Omental fat pad (tissue), 4 donors: ENCODE measurements around the gene POU6F2. TPM values are rescaled to one million over a fixed set of nuclear protein-coding genes. Genes with fewer than 3 reads are reported as not detected.

Experiments
- ATAC-seq: fragments of 150-250 bp; one replicate; pipeline ENCODE4 v1.9.1; 2016; ENCODE audit warnings: mild to moderate bottlenecking, moderate library complexity; ENCODE audit not compliant: low FRiP score
- DNase-seq: peaks from one replicate; pipeline ENCODE4 v3.0.0-alpha.2; 2019; ENCODE audit warnings: low spot score
- CTCF ChIP-seq, 3 donors: fragments of 450-650 bp; IDR thresholded peaks; one replicate each; pipeline ENCODE4 v1.5.1; 2016 to 2017; ENCODE audit warnings: antibody characterized with exemption in 3 of 3, mild to moderate bottlenecking in 3 of 3, moderate library complexity in 2 of 3
- total RNA-seq, 4 donors: library from RNA; depleted of rRNA; stranded (reverse); fragments of >200 nt; gene quantifications; one replicate each; pipeline ENCODE4 v1.1.0, GENCODE V29; 2016

POU6F2 gene
- total RNA-seq, 4 donors from 2014 or later = 0.12 to 0.56 (median 0.37) TPM; not detected in 1

DNA sequence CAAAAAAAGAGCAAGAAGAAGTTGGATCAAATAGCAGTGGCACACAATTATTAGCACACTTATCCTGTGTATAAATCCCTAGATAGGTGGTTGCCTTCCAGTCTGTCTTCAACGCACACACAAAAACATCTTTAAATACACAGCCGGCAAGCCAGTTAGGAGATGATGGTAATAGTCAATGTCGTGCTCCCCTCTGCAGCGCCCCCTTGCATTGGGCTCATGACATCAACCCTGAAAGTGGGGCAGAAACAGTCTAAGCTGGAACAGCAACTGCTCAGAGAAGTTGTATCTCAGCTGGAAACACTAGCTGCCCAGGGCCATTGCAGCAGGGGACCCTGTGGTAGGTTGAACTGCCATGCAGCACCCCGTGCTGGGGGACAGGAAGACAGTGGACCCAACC, 409.0 kb downstream of the POU6F2 start:
- ATAC-seq (no peak), DNase-seq (no peak)
- TF ChIP-seq CTCF (IDR thresholded peaks at IDR 0.05) = no peak

DNA sequence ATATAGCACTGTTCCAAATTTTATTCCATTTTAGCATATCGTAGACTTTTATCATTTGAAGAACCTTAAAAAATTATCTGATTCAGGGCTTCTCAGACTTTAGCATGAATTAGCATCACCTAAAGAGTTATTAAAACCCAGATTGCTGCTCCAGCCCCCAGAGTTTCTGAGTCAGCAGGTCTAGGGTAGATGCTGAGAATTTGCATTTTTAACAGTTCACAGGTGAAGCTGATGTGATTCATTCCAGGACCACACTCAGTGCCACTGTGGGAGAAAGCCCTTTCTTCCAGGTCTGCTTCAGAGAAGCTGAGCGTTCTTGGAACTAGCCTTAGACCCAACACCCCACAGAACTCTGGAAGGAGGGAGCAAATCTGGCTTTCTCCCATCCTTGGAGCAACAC, 414.4 kb downstream of the POU6F2 start:
- no peak for DNase-seq
- ATAC-seq = no peak
- no peak for TF ChIP-seq CTCF (IDR thresholded peaks at IDR 0.05)

- no peak for TF ChIP-seq CTCF (IDR thresholded peaks at IDR 0.05)
- no peak for DNase-seq
- ATAC-seq = no peak
Observed at GRCh38 chr7:39394105-39394680, 416.5 kb downstream of the POU6F2 start.

GRCh38 chr7:39399458-39399857, 421.7 kb downstream of the POU6F2 start:
- DNase-seq = no peak
- no peak for TF ChIP-seq CTCF (IDR thresholded peaks at IDR 0.05)
- ATAC-seq = no peak

DNA sequence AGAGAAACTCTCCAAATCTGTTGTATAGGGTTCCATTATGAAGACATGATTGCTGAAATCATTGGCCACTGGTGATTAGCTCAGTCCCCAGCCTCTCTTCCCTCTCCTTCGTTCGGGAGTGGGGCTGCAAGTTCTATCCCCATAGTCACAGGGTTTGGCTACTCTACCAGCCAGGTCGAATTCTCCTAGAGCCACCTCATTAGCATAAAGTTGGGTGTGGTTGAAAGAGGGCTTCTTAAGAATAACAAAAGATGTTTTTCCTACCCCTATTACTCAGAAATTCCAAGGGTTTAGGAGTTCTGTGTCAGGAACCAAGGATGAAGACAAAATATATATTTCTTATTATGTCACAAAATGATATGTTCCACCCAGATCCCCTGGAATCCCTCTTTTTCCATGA, 422.3 kb downstream of the POU6F2 start:
- DNase-seq = no peak
- no peak for TF ChIP-seq CTCF (IDR thresholded peaks at IDR 0.05)
- no peak for ATAC-seq

DNA sequence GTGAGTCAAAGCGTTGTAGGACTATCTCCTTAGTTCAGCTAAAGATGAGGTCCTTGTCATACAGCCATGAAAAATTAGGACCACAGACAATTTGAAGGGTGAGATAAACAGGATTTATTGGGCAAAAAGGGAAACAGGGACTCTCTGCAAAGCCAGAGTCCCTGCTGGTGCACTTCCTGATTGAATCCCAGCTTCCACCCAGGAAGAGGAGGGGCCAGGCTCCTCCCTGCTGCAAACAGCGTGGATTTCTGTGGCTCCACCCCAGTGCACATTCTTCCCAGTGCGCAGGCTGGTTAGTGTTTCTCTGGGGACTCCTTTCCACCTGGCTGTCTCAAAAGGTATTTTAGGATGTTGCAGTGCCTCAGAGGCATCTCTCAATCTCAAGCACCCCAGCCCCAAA, 423.1 kb downstream of the POU6F2 start:
- TF ChIP-seq CTCF (IDR thresholded peaks at IDR 0.05) = no peak
- ATAC-seq (no peak), DNase-seq (no peak)

DNA sequence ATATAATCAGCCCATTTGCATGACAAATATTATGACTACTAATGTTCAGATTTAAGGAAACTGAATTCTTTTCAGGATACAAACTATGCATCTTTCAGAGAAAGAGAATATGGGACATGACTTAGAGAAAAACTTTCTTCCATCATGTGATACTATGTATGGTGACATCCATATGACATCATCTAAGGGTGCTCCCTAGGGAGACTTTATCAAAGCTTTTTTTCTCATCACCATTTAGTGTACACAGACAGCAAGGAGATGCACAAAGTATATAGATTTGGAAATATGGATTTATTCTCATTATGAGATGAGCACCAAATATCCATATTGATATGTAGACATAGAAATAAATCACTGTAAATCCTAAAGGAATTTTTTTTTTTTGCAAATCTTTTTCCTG, 424.3 kb downstream of the POU6F2 start:
- no peak for TF ChIP-seq CTCF (IDR thresholded peaks at IDR 0.05)
- ATAC-seq (no peak), DNase-seq (no peak)
